ENCODE measurements around the gene UNC5B. TPM values are rescaled to one million over a fixed set of nuclear protein-coding genes. Genes with fewer than 3 reads are reported as not detected.

UNC5B gene
- total RNA-seq, 1 donor from 2014 or later, result not detected

DNA sequence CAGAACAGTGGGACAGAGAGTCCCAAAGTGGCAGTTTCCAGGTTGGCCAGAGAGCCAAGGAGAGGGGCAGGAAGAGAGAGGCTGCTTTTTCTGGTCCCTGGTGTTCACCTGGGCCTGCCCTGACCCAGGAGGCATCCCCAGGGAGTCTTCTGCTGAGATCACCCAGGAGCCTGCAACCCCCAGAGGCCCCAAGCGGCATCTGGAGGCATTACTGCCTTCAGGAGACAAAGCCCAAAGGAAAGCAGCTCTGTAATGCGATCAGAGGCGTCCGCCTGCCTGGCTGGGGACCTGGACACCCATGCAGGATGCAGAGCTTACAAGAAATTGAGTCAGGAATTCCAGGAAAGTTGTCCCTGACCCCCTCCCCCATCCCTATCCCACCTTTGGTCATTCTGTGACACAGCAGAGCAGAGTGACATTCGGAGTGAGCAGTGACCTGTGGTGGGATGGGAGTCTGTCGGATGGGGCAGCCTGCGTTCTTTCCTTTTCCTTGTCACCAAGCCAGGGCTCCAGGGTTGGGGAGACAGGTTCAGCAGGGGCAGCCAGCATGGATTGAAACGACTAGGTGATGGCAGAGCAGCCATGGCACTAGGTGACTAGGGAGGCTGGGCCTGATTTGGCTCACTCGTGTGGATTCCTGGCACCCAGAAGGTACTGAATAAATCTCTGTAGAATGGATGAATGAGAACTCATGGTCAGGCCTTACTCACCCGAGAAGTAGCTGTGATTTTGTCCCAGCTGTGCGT is 10.4 kb downstream of the UNC5B start:
- intact Hi-C loops (cut with micrococcal nuclease), result no loop called here

DNA sequence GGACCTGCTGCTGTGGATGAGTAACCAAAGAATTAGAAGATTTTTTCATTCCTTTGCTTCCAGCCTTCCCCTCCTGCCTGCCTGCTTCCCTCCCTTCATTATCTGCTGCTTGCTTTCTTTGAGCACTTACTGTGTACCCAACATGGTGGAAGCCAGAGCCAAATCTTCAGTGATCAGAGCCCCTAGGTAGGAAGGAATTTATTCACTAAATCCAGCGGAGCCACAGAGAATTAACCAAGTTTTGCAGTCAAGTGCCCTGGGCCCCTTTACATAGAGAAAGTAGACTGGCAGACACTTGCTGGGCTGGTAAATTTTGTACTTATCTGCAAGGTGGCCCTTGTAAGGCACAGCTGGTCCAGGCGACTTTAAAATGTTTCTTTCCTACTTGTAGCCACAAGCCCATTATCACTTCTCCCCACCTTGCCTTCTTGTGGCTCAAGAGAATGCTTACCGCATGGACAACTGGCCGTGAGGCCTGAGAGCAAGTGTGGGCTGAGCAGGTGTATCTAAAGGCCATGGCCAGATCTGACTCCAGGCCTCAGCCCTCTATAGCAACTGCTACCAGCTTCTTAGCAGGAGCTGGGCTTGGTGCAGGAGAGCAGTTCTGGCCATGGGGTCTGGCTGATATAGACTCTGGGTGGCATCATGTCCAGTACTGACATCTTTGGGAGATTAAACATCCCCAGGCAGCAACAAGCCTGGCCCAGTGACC is 11.1 kb downstream of the UNC5B start:
- intact Hi-C loops (cut with micrococcal nuclease), result no loop called here

- intact Hi-C loops (cut with micrococcal nuclease), result no loop called here
Observed at GRCh38 chr10:71225291-71226058, 13.1 kb downstream of the UNC5B start.

GRCh38 chr10:71228875-71229675 is 16.7 kb downstream of the UNC5B start:
- intact Hi-C loops (cut with micrococcal nuclease), result no loop called here

GRCh38 chr10:71229726-71230655 is 17.6 kb downstream of the UNC5B start:
- intact Hi-C loops (cut with micrococcal nuclease), result no loop called here

- intact Hi-C loops (cut with micrococcal nuclease), result no loop called here
Observed at GRCh38 chr10:71230656-71231025, 18.3 kb downstream of the UNC5B start.

- intact Hi-C loops (cut with micrococcal nuclease), result no loop called here
Observed at GRCh38 chr10:71231206-71231605, 18.8 kb downstream of the UNC5B start.

GRCh38 chr10:71232089-71232998 is 20.0 kb downstream of the UNC5B start:
- intact Hi-C loops (cut with micrococcal nuclease), result no loop called here

GRCh38 chr10:71233482-71233892 is 21.1 kb downstream of the UNC5B start:
- intact Hi-C loops (cut with micrococcal nuclease), result no loop called here

GRCh38 chr10:71234004-71234894 is 21.9 kb downstream of the UNC5B start:
- intact Hi-C loops (cut with micrococcal nuclease), result no loop called here

DNA sequence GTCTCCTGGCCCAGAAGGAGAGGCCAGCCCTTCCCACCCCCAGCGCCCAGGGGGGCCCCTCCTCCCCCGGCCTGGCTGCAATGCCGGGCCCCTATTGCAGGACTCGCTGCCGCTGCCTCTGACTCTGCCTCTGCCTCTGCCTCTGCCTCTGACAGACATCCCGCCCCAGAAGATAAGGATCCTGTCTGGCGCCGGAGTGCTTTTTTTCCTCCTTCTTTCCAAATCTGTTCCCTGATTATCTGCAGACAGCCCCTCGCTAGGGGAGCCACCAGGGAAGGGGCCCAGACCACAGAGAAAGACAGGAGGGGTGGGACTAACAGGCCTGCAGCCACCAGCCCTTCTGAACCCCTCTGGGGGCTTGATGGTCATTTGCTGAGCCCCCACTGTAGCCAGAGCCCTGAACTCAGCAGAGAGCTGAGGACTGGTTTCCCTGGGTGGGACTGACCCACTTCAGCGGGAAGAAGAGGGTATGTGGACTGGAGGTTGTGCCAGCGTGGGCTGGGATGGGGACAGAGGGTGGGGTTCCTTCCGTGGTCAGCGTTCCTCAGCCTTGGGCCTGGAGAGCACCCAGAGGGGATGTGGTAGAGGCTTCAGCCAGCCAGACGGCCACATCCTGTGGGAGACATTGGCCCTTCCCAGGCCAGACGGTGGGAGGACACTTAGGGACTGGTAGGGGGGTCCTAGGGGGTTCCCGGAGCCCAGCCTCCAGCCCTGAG is 22.8 kb downstream of the UNC5B start:
- intact Hi-C loops (cut with micrococcal nuclease), result no loop called here

GRCh38 chr10:71235808-71236207 is 23.4 kb downstream of the UNC5B start:
- intact Hi-C loops (cut with micrococcal nuclease), result no loop called here

DNA sequence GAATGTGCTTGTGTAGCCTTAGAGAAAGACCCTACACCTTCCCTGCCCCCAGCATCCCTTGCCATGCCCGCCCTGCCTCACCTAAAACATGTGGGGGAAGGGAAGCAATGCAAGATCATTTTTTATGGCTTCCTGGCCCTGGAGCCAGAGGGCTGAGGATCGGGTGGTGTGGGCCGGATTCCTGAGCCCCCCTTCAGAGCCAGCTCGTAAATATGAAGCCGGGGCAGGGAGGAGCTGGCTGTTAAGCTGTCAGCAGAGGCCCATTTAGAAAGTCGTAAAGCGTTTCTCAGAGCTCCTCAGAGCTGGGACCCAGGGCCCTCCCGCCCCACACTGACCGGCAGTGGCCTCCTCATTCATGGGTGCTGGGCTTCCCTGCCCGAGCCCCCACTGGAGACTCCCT is 23.9 kb downstream of the UNC5B start:
- intact Hi-C loops (cut with micrococcal nuclease), result no loop called here

GRCh38 chr10:71236822-71237682 is 24.7 kb downstream of the UNC5B start:
- intact Hi-C loops (cut with micrococcal nuclease), result no loop called here

DNA sequence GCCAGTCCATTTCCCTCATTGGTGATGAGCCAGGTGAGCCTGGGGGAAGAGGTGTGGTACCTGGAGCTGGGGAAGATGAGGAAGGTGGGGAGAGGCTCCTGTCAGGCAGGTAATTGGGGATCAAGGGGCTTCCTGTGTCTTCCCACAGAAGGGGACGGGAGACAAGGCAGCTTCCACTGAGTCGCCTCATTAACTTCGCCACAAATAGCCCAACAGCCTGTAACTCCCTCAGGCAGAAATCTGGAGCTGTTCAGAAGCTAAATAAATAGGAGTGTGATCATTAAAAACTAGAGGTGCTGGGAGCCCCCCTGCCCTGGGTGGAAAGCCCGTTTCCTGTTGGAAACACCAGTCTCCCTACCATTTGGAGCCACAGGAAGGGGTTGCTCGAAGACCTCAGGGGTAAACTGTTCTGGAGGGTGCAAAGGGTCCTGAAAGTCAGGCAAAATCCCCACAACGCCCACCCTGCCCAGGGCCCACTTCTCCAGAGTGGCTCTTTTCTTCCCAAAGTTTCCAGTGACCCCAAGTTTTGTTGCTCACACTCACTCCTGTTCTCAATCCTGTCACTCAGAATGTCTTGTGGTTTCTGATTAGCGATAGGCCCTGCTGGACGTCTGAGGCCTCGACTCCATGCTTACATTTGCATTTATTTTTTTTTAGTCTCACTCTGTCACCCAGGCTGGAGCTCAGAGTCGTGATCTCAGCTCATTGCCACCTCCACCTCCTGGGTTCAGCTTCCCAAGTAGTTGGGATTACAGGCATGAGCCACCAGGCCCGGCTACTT is 25.7 kb downstream of the UNC5B start:
- intact Hi-C loops (cut with micrococcal nuclease), result no loop called here

DNA sequence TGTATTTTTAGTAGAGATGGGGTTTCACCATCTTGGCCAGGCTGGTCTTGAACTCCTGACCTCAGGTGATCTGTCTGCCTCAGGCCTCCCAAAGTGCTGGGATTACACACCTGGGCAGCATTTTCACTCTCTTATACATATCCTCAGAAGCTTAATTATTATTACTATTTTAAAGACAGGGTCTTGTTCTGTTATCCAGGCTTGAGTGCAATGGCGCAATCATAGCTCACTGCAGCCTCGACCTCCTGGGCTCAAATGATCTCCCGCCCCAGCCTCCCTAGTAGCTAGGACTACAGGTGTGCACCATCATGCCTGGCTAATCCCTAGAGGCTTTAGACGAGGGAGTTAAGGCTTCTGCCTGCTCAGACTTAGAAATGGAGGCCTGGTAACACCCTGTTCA is 26.3 kb downstream of the UNC5B start:
- intact Hi-C loops (cut with micrococcal nuclease), result no loop called here
